Measurements from ENCODE around the gene EGLN1. TPM values are rescaled to one million over a fixed set of nuclear protein-coding genes. Genes with fewer than 3 reads are reported as not detected.

EGLN1 gene
- total and polyA plus RNA-seq, 2 of the 8 experiments (the other 6 are each of a cell fraction or from before 2014, with no cell fraction given): 4.0 to 6.4 TPM

GRCh38 chr1:231387770-231388669 lies 34.1 kb downstream of the EGLN1 start:
- Histone ChIP-seq H3K79me1 (ENCODE audit: low read depth, low read length) (no peaks in the 10 kb centered on the region), H3K4me1 (replicated peaks in 1 of 4; ENCODE audit: control insufficient read depth in 3 of 4, insufficient read depth in 4 of 4, low read length in 3 of 4) (no peaks in the 10 kb centered on the region), H3K9ac (replicated peaks in 1 of 4; ENCODE audit: extremely low read depth in 1 of 4, low read depth in 3 of 4, low read length in 3 of 4) (no peak overlapping the region), H4K8ac (ENCODE audit: extremely low read depth, insufficient read depth, low read length) (no peak overlapping the region), H3K36me3 (ENCODE audit: control insufficient read depth in 2 of 4, insufficient read depth in 4 of 4, low read length in 3 of 4) (no peaks in the 10 kb centered on the region), H3K4ac (replicated peaks; ENCODE audit: insufficient read length, low read depth, low read length) (no peak overlapping the region), H3K14ac (ENCODE audit: insufficient read length) (no peak overlapping the region), H3K56ac (replicated peaks; ENCODE audit: insufficient read length, low read depth, low read length) (no peak overlapping the region), H2BK12ac (ENCODE audit: low read depth, low read length) (no peak overlapping the region), H3K79me2 (ENCODE audit: control insufficient read depth in 1 of 2, insufficient read depth in 2 of 2, low read length in 2 of 2) (no peaks in the 10 kb centered on the region), H4K20me1 (replicated peaks in 1 of 2; ENCODE audit: control insufficient read depth in 1 of 2, insufficient read depth in 2 of 2, low read length in 2 of 2) (no peaks in the 10 kb centered on the region), H3K27me3 (replicated peaks in 1 of 4; ENCODE audit: control insufficient read depth in 3 of 4, extremely low read depth in 1 of 4, insufficient read depth in 3 of 4, low read length in 3 of 4) (no peaks in the 10 kb centered on the region), H2BK15ac (ENCODE audit: low read length) (no peak overlapping the region), H2BK5ac (ENCODE audit: low read depth, low read length) (no peak overlapping the region), H3K27ac (ENCODE audit: low read depth, low read length) (no peak overlapping the region), H2BK20ac (ENCODE audit: low read length) (no peak overlapping the region), H3K23ac (ENCODE audit: insufficient read length) (no peak overlapping the region), H3K23me2 (ENCODE audit: low read depth, low read length) (no peaks in the 10 kb centered on the region), H4K5ac (ENCODE audit: insufficient read length, low read depth, low read length) (no peak overlapping the region), H3K18ac (ENCODE audit: extremely low read depth, low read length) (no peak overlapping the region), H3K4me3 (ENCODE audit: extremely low read depth in 1 of 4, insufficient read depth in 2 of 4, low read depth in 3 of 4, low read length in 4 of 4) (no peak overlapping the region), H2AFZ (ENCODE audit: low read length) (no peak overlapping the region), H3K9me3 (ENCODE audit: insufficient read depth in 2 of 2, low read depth in 1 of 2, low read length in 1 of 2) (no peaks in the 10 kb centered on the region), H2BK120ac (replicated peaks; ENCODE audit: low read depth, low read length) (no peak overlapping the region), H4K91ac (replicated peaks; ENCODE audit: insufficient read length, low read length) (no peak overlapping the region), H2AK5ac (ENCODE audit: low read depth, low read length) (no peak overlapping the region), H3K4me2 (ENCODE audit: insufficient read depth in 1 of 2, low read depth in 2 of 2, low read length in 2 of 2) (no peak overlapping the region)
- DNase-seq (ENCODE audit: low read depth in 1 of 2, low spot score in 2 of 2) (no peak), FAIRE-seq (no peak)
- CTCF ChIA-PET (ENCODE audit: partially characterized antibody): interaction anchor here (0.6 to 0.8 kb wide), 3 partner anchors 31 to 236 kb away, joined by 3 read pairs; no protein-coding TSS in a partner anchor
- POLR2A ChIA-PET (ENCODE audit: partially characterized antibody): interaction anchor here (0.5 kb wide), 1 partner anchor 14 kb away, joined by 3 read pairs; no protein-coding TSS in a partner anchor
- TF ChIP-seq CEBPB (IDR thresholded peaks at IDR 0.05; ENCODE audit: low read depth, low read length) (no peak), TCF12 (IDR thresholded peaks at IDR 0.05; ENCODE audit: low read depth, low read length) (no peak), ATF2 (IDR thresholded peaks at IDR 0.05; ENCODE audit: low read length) (no peak)
- 75% methylated on average over 5 of the region's 5 CpGs; no CpG with 5 or more reads in 1 of the 2 experiments for WGBS, 2 experiments (ENCODE audit: extremely low coverage in 1 of 2, insufficient coverage in 1 of 2, insufficient read length in 1 of 2, insufficient replicate concordance in 2 of 2, low coverage in 1 of 2, low lambda C conversion rate in 2 of 2, missing lambda C conversion rate in 1 of 2)

All from H1 (cell line).